ENCODE measurements around the gene IL4I1.
A peak's percentile ranks its signal among the peaks of the same experiment; 100 is the strongest.

DNA sequence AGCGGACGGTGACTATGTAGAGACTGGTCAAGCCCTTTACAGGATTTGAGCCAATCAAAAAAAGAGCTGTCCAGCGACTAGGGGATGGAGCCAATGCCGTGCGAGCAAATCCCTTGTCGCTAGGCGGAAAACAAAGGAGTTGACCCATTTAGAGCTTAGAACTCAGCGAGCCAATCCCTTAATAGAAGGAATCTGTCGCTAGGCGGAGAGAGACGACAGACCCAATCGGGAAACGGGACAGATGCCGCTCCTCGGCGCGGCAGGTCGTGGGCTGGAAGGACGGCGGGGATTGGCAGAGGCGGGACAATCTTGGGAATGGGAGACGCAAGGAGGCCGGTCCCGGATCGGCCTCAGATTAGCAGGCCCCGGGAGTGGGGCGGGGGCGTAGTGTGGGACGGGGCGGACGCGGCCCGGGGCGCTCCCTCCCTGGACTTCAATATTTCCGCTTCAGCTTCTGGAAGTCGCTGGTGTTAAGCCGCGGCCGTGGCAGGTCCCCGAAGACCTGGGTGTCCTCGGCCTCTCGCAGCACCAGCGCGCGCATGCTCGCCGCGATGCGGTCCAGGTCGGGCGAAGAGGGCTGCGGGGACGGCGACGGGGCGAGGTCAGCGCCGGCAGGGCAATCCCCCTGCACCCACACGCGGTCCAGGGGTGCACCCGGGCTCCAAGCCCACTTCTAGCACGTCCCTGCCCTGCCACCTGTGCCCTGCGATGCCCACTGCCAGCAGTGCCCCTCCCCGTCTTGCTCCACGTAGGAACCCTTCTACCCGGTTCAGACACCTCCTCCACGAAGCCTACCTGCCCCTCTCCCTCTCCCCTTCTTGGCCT is 27.0 kb downstream of the IL4I1 start:
- TF ChIP-seq POLR2A (IDR thresholded peaks at IDR 0.05), result peak; percentile 62 to 89
- TF ChIP-seq, protein P1, sequence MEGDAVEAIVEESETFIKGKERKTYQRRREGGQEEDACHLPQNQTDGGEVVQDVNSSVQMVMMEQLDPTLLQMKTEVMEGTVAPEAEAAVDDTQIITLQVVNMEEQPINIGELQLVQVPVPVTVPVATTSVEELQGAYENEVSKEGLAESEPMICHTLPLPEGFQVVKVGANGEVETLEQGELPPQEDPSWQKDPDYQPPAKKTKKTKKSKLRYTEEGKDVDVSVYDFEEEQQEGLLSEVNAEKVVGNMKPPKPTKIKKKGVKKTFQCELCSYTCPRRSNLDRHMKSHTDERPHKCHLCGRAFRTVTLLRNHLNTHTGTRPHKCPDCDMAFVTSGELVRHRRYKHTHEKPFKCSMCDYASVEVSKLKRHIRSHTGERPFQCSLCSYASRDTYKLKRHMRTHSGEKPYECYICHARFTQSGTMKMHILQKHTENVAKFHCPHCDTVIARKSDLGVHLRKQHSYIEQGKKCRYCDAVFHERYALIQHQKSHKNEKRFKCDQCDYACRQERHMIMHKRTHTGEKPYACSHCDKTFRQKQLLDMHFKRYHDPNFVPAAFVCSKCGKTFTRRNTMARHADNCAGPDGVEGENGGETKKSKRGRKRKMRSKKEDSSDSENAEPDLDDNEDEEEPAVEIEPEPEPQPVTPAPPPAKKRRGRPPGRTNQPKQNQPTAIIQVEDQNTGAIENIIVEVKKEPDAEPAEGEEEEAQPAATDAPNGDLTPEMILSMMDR (IDR thresholded peaks at IDR 0.05), result peak in 1 of 6 experiments; percentile 11

Measured in adrenal gland (tissue), 5 donors.